Measurements from ENCODE around the gene EYA2. TPM values are rescaled to one million over a fixed set of nuclear protein-coding genes. Genes with fewer than 3 reads are reported as not detected.

Gene EYA2
- total RNA-seq, 1 experiment from 2014 or later, result 0.74 TPM

DNA sequence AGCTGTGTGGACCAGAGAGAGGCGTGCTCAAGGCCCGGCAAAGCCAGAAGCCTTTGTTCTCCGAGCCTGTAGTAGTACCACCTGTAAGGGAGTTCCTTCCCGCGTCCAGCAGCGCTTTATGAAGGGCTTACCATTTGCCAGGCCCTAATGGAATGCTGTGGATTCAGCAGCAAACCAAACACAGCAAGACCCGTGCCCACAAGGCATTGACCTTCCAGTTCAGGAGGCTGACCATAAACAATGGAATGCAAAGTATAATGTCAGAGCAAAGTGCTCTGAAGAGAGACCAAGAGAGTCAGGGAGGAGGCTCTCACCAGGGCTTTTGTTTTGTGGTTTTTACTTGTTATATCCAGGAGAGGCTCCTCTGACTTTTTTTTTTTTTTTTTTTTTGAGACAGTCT lies 252.0 kb downstream of the EYA2 start:
- H3K79me2 ChIP-seq (ENCODE audit: insufficient read depth, low read length), result no peaks in the 10 kb centered on the region
- Mint-ChIP-seq H3K4me3 (no peak overlapping the region), H3K27ac (no peak overlapping the region), H3K27me3 (ENCODE audit: low read depth) (peaks cover 9% of the 10 kb centered on the region), H3K4me1 (peaks cover 2 to 10% of the 10 kb centered on the region in 2 experiments), H3K36me3 (ENCODE audit: insufficient read depth in 1 of 3, low read depth in 3 of 3) (peaks cover 0 to 3% (median 0%) of the 10 kb centered on the region in 3 experiments; a peak in 3 of 7 replicates), H3K9me3 (peaks cover 0 to 3% of the 10 kb centered on the region in 2 experiments; a peak in 2 of 5 replicates)
- DNase-seq, result no peak
- H3K9me3 ChIP-seq (ENCODE audit: control insufficient read depth, low read depth, low read length), result no peaks in the 10 kb centered on the region
- H3K14ac ChIP-seq (ENCODE audit: insufficient read depth, low read length), result no peak overlapping the region
- no peak overlapping the region for H3T11ph ChIP-seq (ENCODE audit: low read length)
- no peak overlapping the region for H2BK5ac ChIP-seq (ENCODE audit: insufficient read length, low read length)
- H3K56ac ChIP-seq (ENCODE audit: insufficient read length, low read depth, low read length), result no peak overlapping the region
- H2BK20ac ChIP-seq (ENCODE audit: low read depth, low read length, poor library complexity, severe bottlenecking), result no peak overlapping the region
- H4K20me1 ChIP-seq (ENCODE audit: control insufficient read depth, insufficient read depth, insufficient read length), result no peaks in the 10 kb centered on the region
- no peak overlapping the region for H2BK15ac ChIP-seq (ENCODE audit: low read depth, low read length)
- TF ChIP-seq, protein P1, sequence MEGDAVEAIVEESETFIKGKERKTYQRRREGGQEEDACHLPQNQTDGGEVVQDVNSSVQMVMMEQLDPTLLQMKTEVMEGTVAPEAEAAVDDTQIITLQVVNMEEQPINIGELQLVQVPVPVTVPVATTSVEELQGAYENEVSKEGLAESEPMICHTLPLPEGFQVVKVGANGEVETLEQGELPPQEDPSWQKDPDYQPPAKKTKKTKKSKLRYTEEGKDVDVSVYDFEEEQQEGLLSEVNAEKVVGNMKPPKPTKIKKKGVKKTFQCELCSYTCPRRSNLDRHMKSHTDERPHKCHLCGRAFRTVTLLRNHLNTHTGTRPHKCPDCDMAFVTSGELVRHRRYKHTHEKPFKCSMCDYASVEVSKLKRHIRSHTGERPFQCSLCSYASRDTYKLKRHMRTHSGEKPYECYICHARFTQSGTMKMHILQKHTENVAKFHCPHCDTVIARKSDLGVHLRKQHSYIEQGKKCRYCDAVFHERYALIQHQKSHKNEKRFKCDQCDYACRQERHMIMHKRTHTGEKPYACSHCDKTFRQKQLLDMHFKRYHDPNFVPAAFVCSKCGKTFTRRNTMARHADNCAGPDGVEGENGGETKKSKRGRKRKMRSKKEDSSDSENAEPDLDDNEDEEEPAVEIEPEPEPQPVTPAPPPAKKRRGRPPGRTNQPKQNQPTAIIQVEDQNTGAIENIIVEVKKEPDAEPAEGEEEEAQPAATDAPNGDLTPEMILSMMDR (conservative IDR thresholded peaks at IDR 0.05), result no peak
- H3K4me2 ChIP-seq (ENCODE audit: insufficient read depth, insufficient read length, low read length), result no peak overlapping the region
- H3K18ac ChIP-seq (ENCODE audit: insufficient read length, low read depth, low read length), result no peak overlapping the region
- no peak overlapping the region for H2BK120ac ChIP-seq (ENCODE audit: low read depth, low read length, poor library complexity, severe bottlenecking)
- H3K23ac ChIP-seq (ENCODE audit: insufficient read length, low read depth, low read length), result no peak overlapping the region
- H2BK12ac ChIP-seq (ENCODE audit: insufficient read length, low read depth, low read length), result no peak overlapping the region
- H4K91ac ChIP-seq (ENCODE audit: insufficient read length, low read depth, low read length), result no peak overlapping the region
- H3K79me1 ChIP-seq (ENCODE audit: insufficient read depth, low read depth, low read length, poor library complexity, severe bottlenecking), result no peaks in the 10 kb centered on the region
- no peak overlapping the region for H3K4ac ChIP-seq (ENCODE audit: low read depth, low read length)
- H4K8ac ChIP-seq (replicated peaks; ENCODE audit: insufficient read length, low read depth, low read length), result no peak overlapping the region
- H3K23me2 ChIP-seq (ENCODE audit: insufficient read length, low read depth, low read length, poor library complexity, severe bottlenecking), result no peaks in the 10 kb centered on the region
- no peaks in the 10 kb centered on the region for H3K27me3 ChIP-seq (ENCODE audit: insufficient read depth, low read length)
- no peak overlapping the region for H2AK5ac ChIP-seq (ENCODE audit: insufficient read length, low read length)
- H4K5ac ChIP-seq (ENCODE audit: insufficient read length, low read depth, low read length), result no peak overlapping the region
- H3K9ac ChIP-seq (ENCODE audit: extremely low read depth, insufficient read length, low read length), result no peak overlapping the region
- H2AFZ ChIP-seq (ENCODE audit: low read length), result no peak overlapping the region
- WGBS (ENCODE audit: extremely low coverage, insufficient read length, low lambda C conversion rate), result no CpG with 5 or more reads among the region's 7 CpGs
- H3K27ac ChIP-seq (ENCODE audit: insufficient read length, low read depth, low read length), result no peak overlapping the region
- H3K4me1 ChIP-seq (ENCODE audit: insufficient read depth, low read length), result no peaks in the 10 kb centered on the region
